HUES48 (cell line): ENCODE results near the gene PTPN9.
"Not testable (repeated sequence)": the region's sequence is repeated elsewhere in the genome, so short reads cannot be mapped to it uniquely, and the experiment has no call there.

Experiments
- H3K27ac ChIP-seq: one replicate; pipeline ENCODE4 v1.7.0; 2013; ENCODE audit warnings: low read depth, low read length, inconsistent platforms
- H3K27me3 ChIP-seq: 2 replicates; pipeline ENCODE4 v1.6.1; 2013; ENCODE audit warnings: mild to moderate bottlenecking, low read length; ENCODE audit not compliant: control insufficient read depth, insufficient read depth
- H3K36me3 ChIP-seq: 2 replicates; pipeline ENCODE4 v1.6.1; 2013; ENCODE audit warnings: low read length; ENCODE audit not compliant: control insufficient read depth, insufficient read depth
- H3K4me1 ChIP-seq: 2 replicates; pipeline ENCODE4 v1.6.1; 2013; ENCODE audit warnings: mild to moderate bottlenecking, low read length; ENCODE audit not compliant: control insufficient read depth, insufficient read depth
- H3K4me3 ChIP-seq: 2 replicates; pipeline ENCODE4 v1.5.1; 2013; ENCODE audit warnings: mild to moderate bottlenecking, low read depth, low read length
- H3K9ac ChIP-seq: 2 replicates; pipeline ENCODE4 v1.6.1; 2013; ENCODE audit warnings: mild to moderate bottlenecking, low read depth, low read length, moderate library complexity
- H3K9me3 ChIP-seq: 2 replicates; pipeline ENCODE4 v1.6.1; 2013; ENCODE audit warnings: low read length; ENCODE audit not compliant: control insufficient read depth, insufficient read depth

Gene PTPN9

DNA sequence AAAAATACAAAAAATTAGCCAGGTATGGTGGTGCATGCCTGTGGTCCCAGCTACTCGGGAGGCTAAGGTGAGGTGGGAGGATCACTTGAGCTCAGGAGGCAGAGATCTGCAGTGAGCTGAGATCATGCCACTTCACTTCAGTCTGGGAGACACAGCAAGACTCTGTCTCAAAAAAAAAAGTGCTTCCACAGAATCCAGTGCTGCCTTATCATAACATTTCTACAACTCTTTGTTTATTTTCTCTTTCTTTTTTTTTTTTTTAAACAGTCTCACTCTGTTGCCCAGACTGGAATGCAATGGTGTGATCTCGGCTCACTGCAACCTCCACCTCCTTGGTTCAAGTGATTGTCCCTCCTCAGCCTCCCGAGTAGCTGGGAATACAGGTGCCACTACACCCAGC lies 53.4 kb downstream of the PTPN9 start:
- not testable (repeated sequence) for H3K9me3 ChIP-seq, H3K4me3 ChIP-seq, H3K27ac ChIP-seq, H3K4me1 ChIP-seq, H3K9ac ChIP-seq, H3K27me3 ChIP-seq
- peaks cover 59% of the 10 kb centered on the region for H3K36me3 ChIP-seq

DNA sequence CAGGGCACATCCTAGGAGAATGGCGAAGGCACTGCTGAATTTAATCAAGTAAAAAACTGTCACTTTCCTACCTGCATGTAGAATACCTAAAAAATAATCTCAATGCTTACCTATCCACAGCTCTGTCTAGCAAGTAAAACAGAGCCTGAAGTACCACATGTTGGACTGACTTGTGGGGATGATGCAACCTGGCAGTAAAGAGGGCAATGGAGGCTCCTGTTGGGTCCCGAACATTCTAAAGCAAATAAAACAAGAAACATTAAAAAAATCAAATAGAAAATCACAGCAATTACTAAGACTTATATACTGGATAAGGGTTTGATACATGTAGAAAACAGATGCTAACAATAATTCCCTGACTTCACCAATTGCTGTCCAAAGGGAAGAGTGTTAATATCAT lies 56.1 kb downstream of the PTPN9 start:
- Histone ChIP-seq H3K4me1 (no peaks in the 10 kb centered on the region), H3K9ac (no peak overlapping the region), H3K27me3 (no peaks in the 10 kb centered on the region), H3K4me3 (no peak overlapping the region), H3K9me3 (no peaks in the 10 kb centered on the region), H3K36me3 (peaks cover 84% of the 10 kb centered on the region), H3K27ac (no peak overlapping the region)

DNA sequence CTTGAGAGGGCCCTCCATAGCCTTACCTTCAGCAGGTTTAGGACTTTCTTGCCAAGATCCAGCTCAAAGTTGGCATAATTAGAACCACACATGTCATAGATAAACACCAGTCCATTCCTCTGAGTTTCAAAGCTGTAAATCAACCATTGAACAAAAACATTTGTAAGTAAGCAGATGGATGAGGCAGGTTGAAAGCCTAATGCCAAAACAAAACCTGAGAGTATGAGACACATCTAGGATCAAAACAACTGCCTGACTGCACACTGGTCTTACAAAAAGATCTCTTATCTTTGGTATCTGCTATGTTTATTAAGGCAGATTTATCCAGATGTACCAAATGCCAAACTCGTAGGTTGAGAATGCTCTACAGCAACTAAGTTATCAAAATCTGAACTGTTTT lies 61.9 kb downstream of the PTPN9 start:
- peaks cover 82% of the 10 kb centered on the region for H3K36me3 ChIP-seq

DNA sequence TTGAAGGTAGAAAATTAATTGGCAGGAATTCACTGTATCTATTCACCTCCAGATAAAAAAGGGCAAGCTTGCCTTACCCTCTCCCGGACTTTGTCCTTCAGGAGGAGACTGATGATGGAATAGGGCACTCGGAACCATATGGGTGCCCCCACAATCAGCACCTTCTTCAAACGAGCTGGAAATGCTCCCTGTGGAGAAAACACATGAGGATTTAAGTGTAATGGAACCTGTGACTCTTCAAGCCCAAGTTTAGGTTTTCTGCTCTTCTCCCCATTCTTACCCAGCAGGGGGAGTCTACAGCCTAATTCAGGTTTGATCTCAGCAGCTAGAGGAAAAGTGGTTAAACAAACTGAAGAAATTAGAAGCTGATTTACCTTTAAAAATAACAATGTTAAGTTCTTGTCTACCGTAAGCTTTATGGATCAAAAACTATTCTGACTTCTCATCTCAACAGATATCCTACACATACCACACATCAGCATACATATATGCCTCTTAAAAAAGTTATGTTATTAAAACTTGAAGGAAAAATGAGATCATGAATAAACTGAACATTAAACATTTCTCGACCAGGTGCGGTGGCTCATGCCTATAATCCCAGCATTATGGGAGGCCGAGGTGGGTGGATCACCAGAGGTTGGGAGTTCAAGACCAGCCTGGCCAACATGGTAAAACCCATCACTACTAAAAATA lies 70.1 kb downstream of the PTPN9 start:
- H3K36me3 ChIP-seq, result peaks cover 76% of the 10 kb centered on the region
- H3K4me1 ChIP-seq, result no peaks in the 10 kb centered on the region

More for the DNA sequence above, 61.9 kb downstream of the PTPN9 start:
- no peaks in the 10 kb centered on the region for H3K4me1 ChIP-seq
- H3K27me3 ChIP-seq, result no peaks in the 10 kb centered on the region
- H3K9me3 ChIP-seq, result no peaks in the 10 kb centered on the region
- no peak overlapping the region for H3K27ac ChIP-seq
- no peak overlapping the region for H3K4me3 ChIP-seq
- H3K9ac ChIP-seq, result no peak overlapping the region

DNA sequence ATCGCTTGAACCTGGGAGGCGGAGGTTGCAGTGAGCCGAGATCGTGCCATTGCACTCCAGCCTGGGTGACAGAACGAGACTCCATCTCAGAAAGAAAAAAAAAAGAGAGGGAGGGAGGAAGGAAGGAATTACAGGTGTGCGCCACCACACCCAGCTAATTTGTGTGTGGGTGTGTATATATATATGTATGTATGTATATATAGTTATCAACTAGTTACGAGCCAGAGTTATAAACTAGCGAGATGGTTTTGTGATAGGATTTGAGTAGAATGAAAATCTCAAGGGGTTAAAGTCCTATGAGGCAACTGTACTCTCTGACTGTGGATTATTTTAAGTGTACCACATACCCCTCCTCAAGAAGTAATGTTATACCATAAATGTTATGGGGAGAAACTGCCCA lies 76.8 kb downstream of the PTPN9 start:
- peaks cover 59% of the 10 kb centered on the region for H3K36me3 ChIP-seq
- H3K4me1 ChIP-seq, result no peaks in the 10 kb centered on the region
- H3K27me3 ChIP-seq, result no peaks in the 10 kb centered on the region

More for the DNA sequence above, 70.1 kb downstream of the PTPN9 start:
- no peak overlapping the region for H3K9ac ChIP-seq
- no peak overlapping the region for H3K27ac ChIP-seq
- H3K9me3 ChIP-seq, result peaks cover 16% of the 10 kb centered on the region
- no peak overlapping the region for H3K4me3 ChIP-seq
- no peaks in the 10 kb centered on the region for H3K27me3 ChIP-seq

DNA sequence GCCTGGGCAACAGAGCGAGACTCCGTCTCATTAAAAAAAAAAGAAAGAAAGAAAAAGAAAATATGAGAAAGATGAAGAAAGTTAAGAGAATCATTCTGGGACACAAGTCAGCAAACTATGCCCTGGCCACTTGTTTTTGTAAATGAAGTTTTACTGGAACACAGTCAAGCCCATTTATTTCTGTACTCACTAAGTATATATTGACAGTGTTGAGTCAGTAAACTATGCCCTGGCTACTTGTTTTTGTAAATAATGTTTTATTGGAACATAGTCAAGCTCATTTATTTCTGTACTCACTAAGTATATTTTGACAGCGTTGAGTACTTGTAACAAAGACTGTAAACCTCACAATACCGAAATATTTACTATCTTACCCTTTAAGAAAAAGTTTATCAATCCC lies 85.4 kb downstream of the PTPN9 start:
- Histone ChIP-seq H3K9ac (no peak overlapping the region), H3K27ac (no peak overlapping the region), H3K4me1 (no peaks in the 10 kb centered on the region), H3K27me3 (no peaks in the 10 kb centered on the region), H3K36me3 (peaks cover 52% of the 10 kb centered on the region), H3K9me3 (no peaks in the 10 kb centered on the region), H3K4me3 (no peak overlapping the region)

More for the DNA sequence above, 76.8 kb downstream of the PTPN9 start:
- H3K27ac ChIP-seq, result no peak overlapping the region
- H3K9ac ChIP-seq, result no peak overlapping the region
- H3K4me3 ChIP-seq, result no peak overlapping the region
- H3K9me3 ChIP-seq, result peaks cover 16% of the 10 kb centered on the region

DNA sequence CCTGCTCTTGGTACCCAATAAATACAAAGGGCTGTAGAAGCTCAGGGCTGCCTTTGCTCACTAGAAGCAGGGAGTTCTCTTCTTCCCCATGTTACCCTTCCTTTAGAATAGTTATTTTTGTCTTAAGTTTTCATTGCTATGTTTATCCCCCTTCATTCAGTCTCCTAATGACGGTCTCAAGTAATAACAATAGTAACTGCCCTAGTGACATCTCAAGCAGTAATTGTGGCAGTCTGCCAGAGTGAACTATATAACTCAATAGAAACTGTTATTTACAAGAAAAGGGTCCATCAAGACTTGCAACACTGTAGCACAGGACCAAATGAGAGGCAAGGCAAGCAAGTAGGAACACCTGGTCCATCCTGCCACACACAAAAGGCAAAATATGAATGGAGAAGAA lies 95.2 kb downstream of the PTPN9 start:
- Histone ChIP-seq H3K9me3 (peaks cover 9% of the 10 kb centered on the region), H3K36me3 (peaks cover 55% of the 10 kb centered on the region), H3K9ac (no peak overlapping the region), H3K4me1 (no peaks in the 10 kb centered on the region), H3K27me3 (no peaks in the 10 kb centered on the region), H3K4me3 (no peak overlapping the region), H3K27ac (no peak overlapping the region)

DNA sequence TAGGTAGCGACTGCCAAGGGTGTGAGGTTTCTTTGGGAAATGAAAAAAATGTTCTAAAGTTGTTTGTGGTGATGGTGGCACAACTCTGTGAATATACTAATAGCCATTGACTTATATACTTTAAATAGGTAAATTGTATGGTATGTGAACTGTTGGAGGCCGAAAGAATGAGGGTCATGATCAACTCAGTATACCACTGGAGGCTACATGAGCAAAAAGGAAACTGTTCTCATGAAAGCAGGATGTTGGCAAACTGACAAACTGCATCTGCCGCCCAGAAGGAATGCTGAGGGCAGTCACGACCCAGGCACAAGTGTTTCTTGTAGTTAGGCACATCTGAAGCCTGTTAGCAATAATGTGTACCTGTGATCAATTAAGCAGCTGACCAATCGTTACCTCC lies 95.6 kb downstream of the PTPN9 start:
- not testable (repeated sequence) for H3K4me3 ChIP-seq, H3K27me3 ChIP-seq, H3K9ac ChIP-seq, H3K4me1 ChIP-seq, H3K27ac ChIP-seq, H3K9me3 ChIP-seq
- peaks cover 59% of the 10 kb centered on the region for H3K36me3 ChIP-seq

DNA sequence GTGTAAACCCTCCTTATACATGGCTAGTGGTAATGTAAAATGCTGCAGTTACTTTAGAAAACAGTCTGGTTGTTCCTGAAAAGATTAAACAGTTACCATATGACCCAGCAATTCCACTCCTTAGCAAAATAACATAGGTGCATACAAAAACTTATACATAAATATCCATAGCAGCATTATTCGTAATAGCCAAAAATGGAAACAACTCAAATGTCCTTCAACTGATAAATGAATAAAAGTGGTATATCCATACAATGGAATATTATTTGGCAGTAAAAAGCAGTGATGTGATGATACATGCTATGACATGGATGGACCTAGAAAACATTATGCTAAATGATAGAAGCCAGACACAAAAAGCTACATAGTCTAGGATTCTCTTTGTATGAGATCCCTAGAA lies 96.0 kb downstream of the PTPN9 start:
- peaks cover 59% of the 10 kb centered on the region for H3K36me3 ChIP-seq
- H3K9ac ChIP-seq, result no peak overlapping the region
- no peaks in the 10 kb centered on the region for H3K4me1 ChIP-seq
- no peak overlapping the region for H3K4me3 ChIP-seq
- no peak overlapping the region for H3K27ac ChIP-seq
- no peaks in the 10 kb centered on the region for H3K27me3 ChIP-seq
- peaks cover 9% of the 10 kb centered on the region for H3K9me3 ChIP-seq

DNA sequence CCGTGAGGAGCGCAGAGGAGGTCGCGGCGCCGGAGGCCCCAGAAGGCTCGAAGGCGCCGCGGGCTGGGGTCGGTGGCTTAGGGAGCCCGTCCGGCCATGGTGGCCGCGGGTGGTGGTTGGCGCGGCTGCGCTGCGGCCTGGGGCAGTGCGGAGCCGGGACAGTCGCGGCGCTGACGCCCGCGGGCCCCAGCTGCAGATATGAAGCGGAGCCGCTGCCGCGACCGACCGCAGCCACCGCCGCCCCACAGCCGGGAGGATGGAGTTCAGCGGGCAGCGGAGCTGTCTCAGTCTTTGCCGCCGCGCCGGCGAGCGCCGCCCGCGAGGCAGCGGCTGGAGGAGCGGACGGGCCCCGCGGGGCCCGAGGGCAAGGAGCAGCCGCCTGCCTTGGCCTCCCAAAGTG lies 98.7 kb downstream of the PTPN9 start:
- H3K27ac ChIP-seq, H3K4me1 ChIP-seq, H3K9me3 ChIP-seq, H3K9ac ChIP-seq, H3K27me3 ChIP-seq, H3K4me3 ChIP-seq: not testable (repeated sequence)
- peaks cover 57% of the 10 kb centered on the region for H3K36me3 ChIP-seq

DNA sequence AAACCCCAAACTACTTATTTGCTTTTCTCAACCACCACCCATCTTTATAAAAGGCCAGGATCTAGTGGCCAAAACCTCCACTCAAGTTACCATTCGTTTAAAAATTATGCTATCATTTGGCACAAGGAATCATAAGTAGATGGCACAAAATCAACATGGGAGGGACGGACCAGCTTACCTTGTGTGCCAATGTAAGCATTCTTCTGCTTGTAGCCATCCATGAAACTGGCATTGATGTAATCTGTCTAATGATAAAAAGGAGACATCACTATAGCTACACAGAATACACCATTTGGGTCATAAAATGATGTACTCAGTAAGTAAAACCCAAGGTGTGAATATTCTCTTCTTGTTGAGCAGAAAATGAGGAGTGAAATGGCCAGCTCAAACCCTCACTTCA lies 99.4 kb downstream of the PTPN9 start:
- Histone ChIP-seq H3K9me3 (peaks cover 9% of the 10 kb centered on the region), H3K27me3 (no peaks in the 10 kb centered on the region), H3K9ac (no peak overlapping the region), H3K4me3 (no peak overlapping the region), H3K4me1 (no peaks in the 10 kb centered on the region), H3K27ac (no peak overlapping the region), H3K36me3 (peaks cover 57% of the 10 kb centered on the region)
